Measurements from ENCODE around the gene ARHGEF7. TPM values are rescaled to one million over a fixed set of nuclear protein-coding genes. Genes with fewer than 3 reads are reported as not detected.

ARHGEF7 gene
- total and polyA plus RNA-seq, 2 experiments from 2014 or later, result 30.1 to 46.8 TPM

- peaks cover 8% of the 10 kb centered on the region for H4K20me1 ChIP-seq (ENCODE audit: insufficient read depth, poor library complexity, severe bottlenecking)
- 97% methylated on average over 1 of the region's 1 CpG for WGBS (ENCODE audit: low lambda C conversion rate, missing lambda C conversion rate)
- no peaks in the 10 kb centered on the region for H3K36me3 ChIP-seq (replicated peaks; ENCODE audit: insufficient read depth, low read depth)
Observed at GRCh38 chr13:111243981-111244380, 128.9 kb downstream of the ARHGEF7 start.

DNA sequence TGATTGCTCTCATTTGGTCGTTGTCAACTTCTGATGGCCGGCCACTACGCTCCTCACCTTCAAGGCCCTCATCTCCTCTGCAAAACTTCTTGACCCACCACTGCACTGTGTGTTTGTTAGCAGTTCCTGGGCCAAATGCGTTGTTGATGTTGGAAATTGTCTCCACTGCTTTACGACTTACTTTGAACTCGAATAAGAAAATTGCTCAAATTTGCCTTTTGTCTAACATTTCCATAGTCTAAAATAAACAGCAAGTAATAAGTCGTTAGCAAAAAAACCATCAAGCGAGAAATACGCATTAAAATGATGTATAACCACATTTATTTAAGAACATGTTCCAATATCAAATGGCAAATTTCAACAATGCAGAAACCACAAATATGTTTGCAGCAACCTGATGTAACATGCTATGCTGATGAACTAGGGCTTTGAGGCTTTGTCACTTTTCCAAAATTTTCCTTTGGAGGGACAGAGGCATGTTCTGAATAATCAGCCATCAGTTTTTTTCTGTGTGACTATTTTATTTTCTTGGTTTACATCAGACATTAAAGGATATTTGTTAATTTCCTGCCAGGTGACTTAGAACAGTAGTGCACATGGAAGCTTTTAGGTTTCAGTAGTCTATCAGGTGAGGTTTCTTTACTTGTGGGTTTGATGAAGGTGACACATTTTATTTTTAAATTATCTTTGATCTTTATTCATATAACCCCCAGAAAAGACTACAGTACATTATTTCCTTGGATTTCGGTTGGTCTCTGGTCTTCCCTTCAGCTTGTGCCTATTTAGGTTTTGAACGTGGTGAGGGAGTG, 130.7 kb downstream of the ARHGEF7 start:
- H3K4me2 ChIP-seq, result no peak overlapping the region
- H2AFZ ChIP-seq, result no peak overlapping the region
- peaks cover 8% of the 10 kb centered on the region for H3K4me1 ChIP-seq (ENCODE audit: insufficient read depth)
- DNase-seq (ENCODE audit: low spot score), result no peak
- TF ChIP-seq EZH2 (IDR thresholded peaks at IDR 0.05; ENCODE audit: borderline replicate concordance), result no peak
- TF ChIP-seq, protein P1, sequence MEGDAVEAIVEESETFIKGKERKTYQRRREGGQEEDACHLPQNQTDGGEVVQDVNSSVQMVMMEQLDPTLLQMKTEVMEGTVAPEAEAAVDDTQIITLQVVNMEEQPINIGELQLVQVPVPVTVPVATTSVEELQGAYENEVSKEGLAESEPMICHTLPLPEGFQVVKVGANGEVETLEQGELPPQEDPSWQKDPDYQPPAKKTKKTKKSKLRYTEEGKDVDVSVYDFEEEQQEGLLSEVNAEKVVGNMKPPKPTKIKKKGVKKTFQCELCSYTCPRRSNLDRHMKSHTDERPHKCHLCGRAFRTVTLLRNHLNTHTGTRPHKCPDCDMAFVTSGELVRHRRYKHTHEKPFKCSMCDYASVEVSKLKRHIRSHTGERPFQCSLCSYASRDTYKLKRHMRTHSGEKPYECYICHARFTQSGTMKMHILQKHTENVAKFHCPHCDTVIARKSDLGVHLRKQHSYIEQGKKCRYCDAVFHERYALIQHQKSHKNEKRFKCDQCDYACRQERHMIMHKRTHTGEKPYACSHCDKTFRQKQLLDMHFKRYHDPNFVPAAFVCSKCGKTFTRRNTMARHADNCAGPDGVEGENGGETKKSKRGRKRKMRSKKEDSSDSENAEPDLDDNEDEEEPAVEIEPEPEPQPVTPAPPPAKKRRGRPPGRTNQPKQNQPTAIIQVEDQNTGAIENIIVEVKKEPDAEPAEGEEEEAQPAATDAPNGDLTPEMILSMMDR (IDR thresholded peaks at IDR 0.05; ENCODE audit: poor library complexity), result no peak
- no peak for TF ChIP-seq EZH2phosphoT487 (IDR thresholded peaks at IDR 0.05; ENCODE audit: low read depth, severe bottlenecking, unreplicated experiment)
- no peak overlapping the region for H3K4me3 ChIP-seq
- H3K36me3 ChIP-seq (replicated peaks; ENCODE audit: insufficient read depth, low read depth), result no peaks in the 10 kb centered on the region
- no peaks in the 10 kb centered on the region for H3K9me3 ChIP-seq (ENCODE audit: low read depth)
- WGBS (ENCODE audit: low lambda C conversion rate, missing lambda C conversion rate), result 94% methylated on average over 11 of the region's 11 CpGs
- H4K20me1 ChIP-seq (ENCODE audit: insufficient read depth, poor library complexity, severe bottlenecking), result peaks cover 11% of the 10 kb centered on the region
- H3K9me2 ChIP-seq (replicated peaks; ENCODE audit: insufficient read depth), result no peaks in the 10 kb centered on the region
- H3K27ac ChIP-seq, result no peak overlapping the region
- H3K79me2 ChIP-seq, result peaks cover 23% of the 10 kb centered on the region
- no peaks in the 10 kb centered on the region for H3K27me3 ChIP-seq

More at GRCh38 chr13:111243981-111244380, 128.9 kb downstream of the ARHGEF7 start:
- Histone ChIP-seq H3K4me2 (no peak overlapping the region), H3K79me2 (peaks cover 19% of the 10 kb centered on the region), H3K27ac (no peak overlapping the region), H3K27me3 (no peaks in the 10 kb centered on the region), H3K9me3 (ENCODE audit: low read depth) (no peaks in the 10 kb centered on the region), H3K9me2 (replicated peaks; ENCODE audit: insufficient read depth) (no peaks in the 10 kb centered on the region), H3K4me1 (ENCODE audit: insufficient read depth) (peaks cover 8% of the 10 kb centered on the region), H3K4me3 (no peak overlapping the region), H2AFZ (no peak overlapping the region)
- TF ChIP-seq EZH2 (IDR thresholded peaks at IDR 0.05; ENCODE audit: borderline replicate concordance) (no peak), EZH2phosphoT487 (IDR thresholded peaks at IDR 0.05; ENCODE audit: low read depth, severe bottlenecking, unreplicated experiment) (no peak)
- TF ChIP-seq, protein P1 (IDR thresholded peaks at IDR 0.05; ENCODE audit: poor library complexity), result no peak
- DNase-seq (ENCODE audit: low spot score), result no peak

DNA sequence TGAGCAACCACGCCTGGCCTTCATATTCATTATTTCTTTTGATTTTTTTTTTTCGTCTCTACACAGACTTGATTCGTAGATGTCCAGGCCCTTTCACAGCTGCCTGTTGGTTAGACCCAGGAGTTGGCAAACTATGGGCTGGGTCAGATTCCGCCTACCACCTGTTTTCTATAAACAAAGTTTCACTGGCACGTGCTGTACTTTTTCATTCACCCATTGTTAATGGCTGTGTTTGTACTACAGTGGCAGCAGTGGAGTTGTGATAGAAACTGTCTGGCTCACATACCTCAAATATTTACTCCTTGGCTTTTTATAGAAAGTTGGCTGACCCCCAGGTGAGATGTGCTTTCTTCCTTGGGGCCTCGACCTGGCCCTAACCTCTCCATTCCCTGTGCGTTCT, 132.4 kb downstream of the ARHGEF7 start:
- H3K79me2 ChIP-seq, result peaks cover 23% of the 10 kb centered on the region
- H2AFZ ChIP-seq, result no peak overlapping the region
- H3K36me3 ChIP-seq (replicated peaks; ENCODE audit: insufficient read depth, low read depth), result no peaks in the 10 kb centered on the region
- WGBS (ENCODE audit: low lambda C conversion rate, missing lambda C conversion rate), result 70% methylated on average over 7 of the region's 7 CpGs
- H4K20me1 ChIP-seq (ENCODE audit: insufficient read depth, poor library complexity, severe bottlenecking), result peaks cover 11% of the 10 kb centered on the region
- DNase-seq (ENCODE audit: low spot score), result no peak
- H3K4me3 ChIP-seq, result no peak overlapping the region
- TF ChIP-seq EZH2phosphoT487 (IDR thresholded peaks at IDR 0.05; ENCODE audit: low read depth, severe bottlenecking, unreplicated experiment), result no peak
- TF ChIP-seq, protein P1 (IDR thresholded peaks at IDR 0.05; ENCODE audit: poor library complexity), result no peak
- no peak for TF ChIP-seq EZH2 (IDR thresholded peaks at IDR 0.05; ENCODE audit: borderline replicate concordance)
- peaks cover 8% of the 10 kb centered on the region for H3K4me1 ChIP-seq (ENCODE audit: insufficient read depth)
- H3K27ac ChIP-seq, result peak overlapping the region; percentile 16
- no peaks in the 10 kb centered on the region for H3K27me3 ChIP-seq
- H3K9me3 ChIP-seq (ENCODE audit: low read depth), result no peaks in the 10 kb centered on the region
- no peak overlapping the region for H3K4me2 ChIP-seq
- H3K9me2 ChIP-seq (replicated peaks; ENCODE audit: insufficient read depth), result no peaks in the 10 kb centered on the region
